GM12878 (cell line): ENCODE results near the gene IZUMO1. TPM values are rescaled to one million over a fixed set of nuclear protein-coding genes. Genes with fewer than 3 reads are reported as not detected.

Experiments used
- CREM ChIP-seq: IDR thresholded peaks from 2 replicates; pipeline ENCODE4 v1.6.1; 2014; ENCODE audit warnings: antibody characterized with exemption, low read depth
- HCFC1 ChIP-seq: fragments of 150-350 bp; IDR thresholded peaks from 2 replicates; pipeline ENCODE4 v1.6.1; 2014; ENCODE audit warnings: low read length
- IKZF2 ChIP-seq, 2 experiments: fragments of 450-650 bp; IDR thresholded peaks; 2 replicates each; pipeline ENCODE4 v1.6.1; 2017; ENCODE audit warnings: mild to moderate bottlenecking in 2 of 2, moderate library complexity in 2 of 2
- IRF4 ChIP-seq: IDR thresholded peaks from 2 replicates; pipeline ENCODE4 v1.6.1; 2011; ENCODE audit warnings: low read depth, low read length
- MYB ChIP-seq: fragments of 150-350 bp; IDR thresholded peaks from 2 replicates; pipeline ENCODE4 v1.6.1; 2014; ENCODE audit warnings: mild to moderate bottlenecking, low read depth, low read length, borderline replicate concordance
- PAX8 ChIP-seq: fragments of 450-650 bp; IDR thresholded peaks from 2 replicates; pipeline ENCODE4 v1.6.1; 2017; ENCODE audit warnings: mild to moderate bottlenecking, moderate library complexity
- RELA ChIP-seq: fragments of 450-650 bp; IDR thresholded peaks from 2 replicates; pipeline ENCODE4 v1.8.0; 2014; ENCODE audit warnings: borderline replicate concordance; ENCODE audit not compliant: partially characterized antibody
- SIX5 ChIP-seq: IDR thresholded peaks from 2 replicates; pipeline ENCODE4 v1.6.1; 2011; ENCODE audit warnings: mild to moderate bottlenecking, low read depth, low read length, moderate library complexity; ENCODE audit not compliant: severe bottlenecking
- SPI1 ChIP-seq: IDR thresholded peaks from 2 replicates; pipeline ENCODE4 v1.6.1; 2011; ENCODE audit warnings: low read depth, mild to moderate bottlenecking, low read length, moderate library complexity, borderline replicate concordance; ENCODE audit not compliant: insufficient read depth
- TARDBP ChIP-seq: IDR thresholded peaks from 2 replicates; pipeline ENCODE4 v1.6.1; 2016; ENCODE audit warnings: borderline replicate concordance
- YY1 ChIP-seq: IDR thresholded peaks from 2 replicates; pipeline ENCODE4 v1.6.1; 2011; ENCODE audit warnings: low read depth, mild to moderate bottlenecking, low read length
- ZNF622 ChIP-seq: fragments of 450-650 bp; IDR thresholded peaks from 2 replicates; pipeline ENCODE4 v1.6.1; 2017; ENCODE audit warnings: mild to moderate bottlenecking, inconsistent platforms
- polyA plus RNA-seq, 11 experiments: library from polyadenylated mRNA; depleted of rRNA in 4 of 11; unstranded in 6 of 11; stranded (reverse) in 5 of 11; fragments of >200 nt; fragmentation: Nextera tagmentation in 4 of 11; fragmentation: Illumina TruSeq in 1 of 11; extraction: Ambion mirVana in 4 of 11; extraction: Trizol in 1 of 11; gene quantifications; 1 replicate in 1 of 11; 2 replicates in 10 of 11; pipeline versions ENCODE4 v1.2.1 to v1.2.3, GENCODE V29; 2011 to 2016; ENCODE audit warnings: inconsistent platforms in 2 of 11, missing spikeins in 2 of 11, low read depth in 1 of 11
- total RNA-seq, 4 experiments: library from RNA; depleted of rRNA in 3 of 4; stranded (reverse); fragments of >200 nt in 3 of 4; fragmentation: Illumina TruSeq in 1 of 4; extraction: Trizol in 1 of 4; gene quantifications; 2 replicates each; pipeline versions ENCODE4 v1.2.1 to v1.2.3, GENCODE V29; 2013 to 2021
- TF ChIP-seq, protein P1 (sequence below): IDR thresholded peaks from 2 replicates; pipeline ENCODE4 v1.6.1; 2012; ENCODE audit warnings: mild to moderate bottlenecking, low read depth, low read length
- TF ChIP-seq, protein P2 (sequence below): fragments of 450-650 bp; IDR thresholded peaks from 2 replicates; pipeline ENCODE4 v1.6.1; 2017; ENCODE audit warnings: mild to moderate bottlenecking
- TF ChIP-seq, protein P3 (sequence below): fragments of 450-650 bp; IDR thresholded peaks from 2 replicates; pipeline ENCODE4 v1.6.1; 2017; ENCODE audit warnings: low read depth, mild to moderate bottlenecking, moderate library complexity
- TF ChIP-seq, protein P4 (sequence below): fragments of 450-650 bp; IDR thresholded peaks from 2 replicates; pipeline ENCODE4 v1.6.1; 2016; ENCODE audit warnings: mild to moderate bottlenecking
- TF ChIP-seq, protein P5 (sequence below): fragments of 450-650 bp; IDR thresholded peaks from 2 replicates; pipeline ENCODE4 v1.6.1; 2017; ENCODE audit warnings: borderline replicate concordance

The IZUMO1 gene
- total and polyA plus RNA-seq, 10 of the 15 experiments (the other 5 are each of a cell fraction or from before 2014, with no cell fraction given), result not detected

DNA sequence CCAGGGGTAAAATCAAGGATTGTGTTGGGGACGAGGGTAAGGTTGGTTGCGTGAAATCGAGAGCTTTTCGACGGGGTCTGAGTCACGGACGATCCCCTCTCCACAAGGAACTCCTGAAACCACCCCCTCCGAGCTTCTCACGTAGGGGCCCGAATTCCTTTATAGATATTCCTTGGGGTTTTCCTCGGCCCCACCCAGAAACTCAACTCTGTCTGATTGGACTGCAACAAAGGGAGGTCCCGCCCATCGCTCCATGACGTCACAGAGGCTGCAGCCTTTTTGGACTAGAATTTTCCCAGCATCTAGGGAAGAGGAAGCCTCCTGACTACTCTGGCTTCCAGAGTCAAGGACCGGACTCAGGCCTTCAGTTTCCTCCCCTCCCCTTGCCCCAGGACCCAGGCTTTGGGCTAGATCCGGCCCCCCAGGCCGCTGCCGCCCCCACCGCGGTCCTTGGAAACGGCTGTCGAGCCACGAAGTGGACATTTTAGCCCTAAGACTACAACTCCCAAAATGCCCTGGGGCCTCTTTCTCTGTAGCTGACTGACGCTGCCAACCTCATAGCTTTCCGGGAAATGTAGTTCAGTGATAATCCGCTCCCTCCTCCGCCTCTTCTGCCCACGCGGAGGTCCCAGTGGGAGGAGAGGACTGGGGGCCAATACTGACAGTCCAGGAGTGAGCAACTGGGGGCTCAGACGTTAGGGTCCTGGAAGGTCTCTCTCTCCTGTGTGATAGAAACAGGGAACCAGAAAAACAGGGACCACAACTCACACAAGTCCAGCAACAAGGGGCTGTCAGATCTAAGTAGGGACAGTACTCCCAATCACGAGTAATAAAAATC is at the start of gene IZUMO1 (continued):
- TF ChIP-seq, protein P1, sequence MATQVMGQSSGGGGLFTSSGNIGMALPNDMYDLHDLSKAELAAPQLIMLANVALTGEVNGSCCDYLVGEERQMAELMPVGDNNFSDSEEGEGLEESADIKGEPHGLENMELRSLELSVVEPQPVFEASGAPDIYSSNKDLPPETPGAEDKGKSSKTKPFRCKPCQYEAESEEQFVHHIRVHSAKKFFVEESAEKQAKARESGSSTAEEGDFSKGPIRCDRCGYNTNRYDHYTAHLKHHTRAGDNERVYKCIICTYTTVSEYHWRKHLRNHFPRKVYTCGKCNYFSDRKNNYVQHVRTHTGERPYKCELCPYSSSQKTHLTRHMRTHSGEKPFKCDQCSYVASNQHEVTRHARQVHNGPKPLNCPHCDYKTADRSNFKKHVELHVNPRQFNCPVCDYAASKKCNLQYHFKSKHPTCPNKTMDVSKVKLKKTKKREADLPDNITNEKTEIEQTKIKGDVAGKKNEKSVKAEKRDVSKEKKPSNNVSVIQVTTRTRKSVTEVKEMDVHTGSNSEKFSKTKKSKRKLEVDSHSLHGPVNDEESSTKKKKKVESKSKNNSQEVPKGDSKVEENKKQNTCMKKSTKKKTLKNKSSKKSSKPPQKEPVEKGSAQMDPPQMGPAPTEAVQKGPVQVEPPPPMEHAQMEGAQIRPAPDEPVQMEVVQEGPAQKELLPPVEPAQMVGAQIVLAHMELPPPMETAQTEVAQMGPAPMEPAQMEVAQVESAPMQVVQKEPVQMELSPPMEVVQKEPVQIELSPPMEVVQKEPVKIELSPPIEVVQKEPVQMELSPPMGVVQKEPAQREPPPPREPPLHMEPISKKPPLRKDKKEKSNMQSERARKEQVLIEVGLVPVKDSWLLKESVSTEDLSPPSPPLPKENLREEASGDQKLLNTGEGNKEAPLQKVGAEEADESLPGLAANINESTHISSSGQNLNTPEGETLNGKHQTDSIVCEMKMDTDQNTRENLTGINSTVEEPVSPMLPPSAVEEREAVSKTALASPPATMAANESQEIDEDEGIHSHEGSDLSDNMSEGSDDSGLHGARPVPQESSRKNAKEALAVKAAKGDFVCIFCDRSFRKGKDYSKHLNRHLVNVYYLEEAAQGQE, result no peak
- TF ChIP-seq HCFC1 (peak; percentile 93), PAX8 (no peak), TARDBP (peak; percentile 83; the same call in 1 of the 2 replicates), SIX5 (peak; percentile 94), YY1 (peak; percentile 66; the same call in 1 of the 2 replicates), MYB (no peak), IKZF2 (IDR thresholded peaks at IDR 0.05) (no peak), SPI1 (no peak), RELA (no peak), CREM (peak; percentile 75), IRF4 (no peak), ZNF622 (no peak)
- TF ChIP-seq, protein P2, sequence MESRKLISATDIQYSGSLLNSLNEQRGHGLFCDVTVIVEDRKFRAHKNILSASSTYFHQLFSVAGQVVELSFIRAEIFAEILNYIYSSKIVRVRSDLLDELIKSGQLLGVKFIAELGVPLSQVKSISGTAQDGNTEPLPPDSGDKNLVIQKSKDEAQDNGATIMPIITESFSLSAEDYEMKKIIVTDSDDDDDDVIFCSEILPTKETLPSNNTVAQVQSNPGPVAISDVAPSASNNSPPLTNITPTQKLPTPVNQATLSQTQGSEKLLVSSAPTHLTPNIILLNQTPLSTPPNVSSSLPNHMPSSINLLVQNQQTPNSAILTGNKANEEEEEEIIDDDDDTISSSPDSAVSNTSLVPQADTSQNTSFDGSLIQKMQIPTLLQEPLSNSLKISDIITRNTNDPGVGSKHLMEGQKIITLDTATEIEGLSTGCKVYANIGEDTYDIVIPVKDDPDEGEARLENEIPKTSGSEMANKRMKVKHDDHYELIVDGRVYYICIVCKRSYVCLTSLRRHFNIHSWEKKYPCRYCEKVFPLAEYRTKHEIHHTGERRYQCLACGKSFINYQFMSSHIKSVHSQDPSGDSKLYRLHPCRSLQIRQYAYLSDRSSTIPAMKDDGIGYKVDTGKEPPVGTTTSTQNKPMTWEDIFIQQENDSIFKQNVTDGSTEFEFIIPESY, result no peak
- TF ChIP-seq, protein P3, sequence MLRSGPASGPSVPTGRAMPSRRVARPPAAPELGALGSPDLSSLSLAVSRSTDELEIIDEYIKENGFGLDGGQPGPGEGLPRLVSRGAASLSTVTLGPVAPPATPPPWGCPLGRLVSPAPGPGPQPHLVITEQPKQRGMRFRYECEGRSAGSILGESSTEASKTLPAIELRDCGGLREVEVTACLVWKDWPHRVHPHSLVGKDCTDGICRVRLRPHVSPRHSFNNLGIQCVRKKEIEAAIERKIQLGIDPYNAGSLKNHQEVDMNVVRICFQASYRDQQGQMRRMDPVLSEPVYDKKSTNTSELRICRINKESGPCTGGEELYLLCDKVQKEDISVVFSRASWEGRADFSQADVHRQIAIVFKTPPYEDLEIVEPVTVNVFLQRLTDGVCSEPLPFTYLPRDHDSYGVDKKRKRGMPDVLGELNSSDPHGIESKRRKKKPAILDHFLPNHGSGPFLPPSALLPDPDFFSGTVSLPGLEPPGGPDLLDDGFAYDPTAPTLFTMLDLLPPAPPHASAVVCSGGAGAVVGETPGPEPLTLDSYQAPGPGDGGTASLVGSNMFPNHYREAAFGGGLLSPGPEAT, result no peak
- TF ChIP-seq, protein P4, sequence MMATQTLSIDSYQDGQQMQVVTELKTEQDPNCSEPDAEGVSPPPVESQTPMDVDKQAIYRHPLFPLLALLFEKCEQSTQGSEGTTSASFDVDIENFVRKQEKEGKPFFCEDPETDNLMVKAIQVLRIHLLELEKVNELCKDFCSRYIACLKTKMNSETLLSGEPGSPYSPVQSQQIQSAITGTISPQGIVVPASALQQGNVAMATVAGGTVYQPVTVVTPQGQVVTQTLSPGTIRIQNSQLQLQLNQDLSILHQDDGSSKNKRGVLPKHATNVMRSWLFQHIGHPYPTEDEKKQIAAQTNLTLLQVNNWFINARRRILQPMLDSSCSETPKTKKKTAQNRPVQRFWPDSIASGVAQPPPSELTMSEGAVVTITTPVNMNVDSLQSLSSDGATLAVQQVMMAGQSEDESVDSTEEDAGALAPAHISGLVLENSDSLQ, result no peak
- TF ChIP-seq, protein P5, sequence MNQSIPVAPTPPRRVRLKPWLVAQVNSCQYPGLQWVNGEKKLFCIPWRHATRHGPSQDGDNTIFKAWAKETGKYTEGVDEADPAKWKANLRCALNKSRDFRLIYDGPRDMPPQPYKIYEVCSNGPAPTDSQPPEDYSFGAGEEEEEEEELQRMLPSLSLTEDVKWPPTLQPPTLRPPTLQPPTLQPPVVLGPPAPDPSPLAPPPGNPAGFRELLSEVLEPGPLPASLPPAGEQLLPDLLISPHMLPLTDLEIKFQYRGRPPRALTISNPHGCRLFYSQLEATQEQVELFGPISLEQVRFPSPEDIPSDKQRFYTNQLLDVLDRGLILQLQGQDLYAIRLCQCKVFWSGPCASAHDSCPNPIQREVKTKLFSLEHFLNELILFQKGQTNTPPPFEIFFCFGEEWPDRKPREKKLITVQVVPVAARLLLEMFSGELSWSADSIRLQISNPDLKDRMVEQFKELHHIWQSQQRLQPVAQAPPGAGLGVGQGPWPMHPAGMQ, result no peak
